HEK293 (cell line): ENCODE measurements around the gene CFAP46.

Experiments used
- CTCF ChIP-seq: fragments of 450-650 bp; formaldehyde crosslinking; IDR thresholded peaks from 2 replicates; pipeline ENCODE4 v1.5.1; 2016; ENCODE audit warnings: missing biosample characterization, missing genetic modification characterization
- GLI2 ChIP-seq: fragments of 450-650 bp; formaldehyde crosslinking; IDR thresholded peaks from 2 replicates; pipeline ENCODE4; 2017; ENCODE audit warnings: missing biosample characterization, missing genetic modification characterization, low read depth, borderline replicate concordance
- KLF9 ChIP-seq: fragments of 450-650 bp; formaldehyde crosslinking; IDR thresholded peaks from 2 replicates; pipeline ENCODE4 v1.5.1; 2016; ENCODE audit warnings: missing biosample characterization, missing genetic modification characterization, low read depth
- MYNN ChIP-seq: fragments of 450-650 bp; formaldehyde crosslinking; IDR thresholded peaks from 2 replicates; pipeline ENCODE4 v1.5.1; 2016; ENCODE audit warnings: missing biosample characterization, missing genetic modification characterization, borderline replicate concordance
- ZBTB20 ChIP-seq: fragments of 450-650 bp; formaldehyde crosslinking; IDR thresholded peaks from 2 replicates; pipeline ENCODE4 v1.5.1; 2016; ENCODE audit warnings: missing biosample characterization, missing genetic modification characterization
- ZNF138 ChIP-seq: fragments of 450-650 bp; formaldehyde crosslinking; IDR thresholded peaks from 2 replicates; pipeline ENCODE4 v1.5.1; 2016; ENCODE audit warnings: missing biosample characterization, missing genetic modification characterization, borderline replicate concordance
- ZNF140 ChIP-seq: fragments of 450-650 bp; formaldehyde crosslinking; IDR thresholded peaks from 2 replicates; pipeline ENCODE4 v1.5.1; 2016; ENCODE audit warnings: missing biosample characterization, missing genetic modification characterization
- ZNF19 ChIP-seq: fragments of 450-650 bp; formaldehyde crosslinking; IDR thresholded peaks from 2 replicates; pipeline ENCODE4; 2016; ENCODE audit warnings: missing biosample characterization, missing genetic modification characterization, low read depth
- ZNF274 ChIP-seq, 2 experiments: fragments of 200-500 bp in 1 of 2; fragments of 450-650 bp in 1 of 2; sonication (Bioruptor generic) in 1 of 2; formaldehyde crosslinking in 1 of 2; IDR thresholded peaks; 2 replicates each; pipeline versions ENCODE4 v1.5.1 to v1.6.1; 2014 to 2016; ENCODE audit warnings: borderline replicate concordance in 1 of 2, inconsistent platforms in 1 of 2, low read length in 1 of 2, missing biosample characterization in 1 of 2, missing genetic modification characterization in 1 of 2
- ZNF324 ChIP-seq: fragments of 450-650 bp; formaldehyde crosslinking; IDR thresholded peaks from 2 replicates; pipeline ENCODE4 v1.5.1; 2016; ENCODE audit warnings: missing biosample characterization, missing genetic modification characterization
- ZNF335 ChIP-seq: fragments of 450-650 bp; formaldehyde crosslinking; conservative IDR thresholded peaks from 2 replicates; pipeline ENCODE4 v1.5.1; 2016; ENCODE audit warnings: missing biosample characterization, missing genetic modification characterization
- ZNF654 ChIP-seq: fragments of 450-650 bp; formaldehyde crosslinking; IDR thresholded peaks from 2 replicates; pipeline ENCODE4 v1.5.1; 2016; ENCODE audit warnings: low read depth, missing biosample characterization, missing genetic modification characterization
- TF ChIP-seq, protein P1 (sequence below): fragments of 450-650 bp; formaldehyde crosslinking; IDR thresholded peaks from 2 replicates; pipeline ENCODE4; 2016; ENCODE audit warnings: missing biosample characterization, missing genetic modification characterization

DNA sequence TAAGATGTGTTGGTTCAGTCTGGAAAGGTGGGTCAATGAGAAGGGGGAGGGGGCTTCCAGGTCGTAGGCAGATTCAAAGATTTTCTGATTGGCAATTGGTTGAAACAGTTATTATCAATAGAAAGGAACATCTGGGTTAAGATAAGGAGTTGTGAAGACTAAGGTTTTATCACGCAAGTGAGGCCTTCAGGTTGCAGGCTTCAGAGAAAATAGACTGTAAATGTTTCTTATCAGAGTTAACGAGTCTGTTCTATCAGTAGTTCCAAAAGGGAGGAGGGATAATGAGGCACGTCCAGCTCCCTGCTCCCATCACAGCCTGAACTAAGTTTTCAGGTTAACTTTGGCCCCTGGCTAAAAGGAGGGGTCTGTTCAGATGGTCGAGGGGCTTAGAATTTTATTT lies 11.1 kb upstream of the CFAP46 start:
- TF ChIP-seq MYNN (no peak), ZNF138 (tag by site-specific recombination) (no peak), ZNF335 (tag by site-specific recombination) (no peak), ZNF654 (tag by site-specific recombination) (no peak), CTCF (tag by site-specific recombination) (no peak), ZNF19 (tag by site-specific recombination) (no peak), KLF9 (tag by site-specific recombination) (no peak), GLI2 (tag by site-specific recombination) (no peak), ZNF324 (no peak), ZBTB20 (tag by site-specific recombination) (no peak), ZNF274 (IDR thresholded peaks at IDR 0.05; ENCODE audit: low read length) (no peak), ZNF274 (tag by site-specific recombination; IDR thresholded peaks at IDR 0.05; ENCODE audit: borderline replicate concordance) (no peak), ZNF140 (tag by site-specific recombination) (no peak)
- TF ChIP-seq, protein P1, sequence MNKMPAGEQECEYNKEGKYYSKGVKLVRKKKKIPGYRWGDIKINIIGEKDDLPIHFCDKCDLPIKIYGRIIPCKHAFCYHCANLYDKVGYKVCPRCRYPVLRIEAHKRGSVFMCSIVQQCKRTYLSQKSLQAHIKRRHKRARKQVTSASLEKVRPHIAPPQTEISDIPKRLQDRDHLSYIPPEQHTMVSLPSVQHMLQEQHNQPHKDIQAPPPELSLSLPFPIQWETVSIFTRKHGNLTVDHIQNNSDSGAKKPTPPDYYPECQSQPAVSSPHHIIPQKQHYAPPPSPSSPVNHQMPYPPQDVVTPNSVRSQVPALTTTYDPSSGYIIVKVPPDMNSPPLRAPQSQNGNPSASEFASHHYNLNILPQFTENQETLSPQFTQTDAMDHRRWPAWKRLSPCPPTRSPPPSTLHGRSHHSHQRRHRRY (tag by site-specific recombination) = no peak
